T-helper 2 cell treated with Interferon-gamma antibody and Interleukin-4, amounts not matched to agents 5 μg/mL and 100 μg/mL, for 36 hours (primary cell): ENCODE measurements around the gene KYAT1.
"Not testable (repeated sequence)": the region's sequence is repeated elsewhere in the genome, so short reads cannot be mapped to it uniquely, and the experiment has no call there.

Source experiments
- DNase-seq: peaks from one replicate; pipeline ENCODE4 v3.0.0; 2021; ENCODE audit warnings: low spot score
- H3K27ac Mint-ChIP-seq: one replicate; pipeline ENCODE4 v1.8.0; 2021; ENCODE audit warnings: mild to moderate bottlenecking, mixed read lengths
- H3K27me3 Mint-ChIP-seq: one replicate; pipeline ENCODE4 v1.8.0; 2021; ENCODE audit warnings: low read depth, mixed read lengths
- H3K36me3 Mint-ChIP-seq: one replicate; pipeline ENCODE4 v1.8.0; 2021; ENCODE audit warnings: low read depth, mixed read lengths
- H3K4me1 Mint-ChIP-seq: one replicate; pipeline ENCODE4 v1.8.0; 2021; ENCODE audit warnings: low read depth, mixed read lengths
- H3K4me3 Mint-ChIP-seq: one replicate; pipeline ENCODE4 v1.8.0; 2022; ENCODE audit warnings: mild to moderate bottlenecking, moderate library complexity, mixed read lengths
- H3K9me3 Mint-ChIP-seq: one replicate; pipeline ENCODE4 v1.8.0; 2021; ENCODE audit warnings: mixed read lengths

KYAT1 gene

DNA sequence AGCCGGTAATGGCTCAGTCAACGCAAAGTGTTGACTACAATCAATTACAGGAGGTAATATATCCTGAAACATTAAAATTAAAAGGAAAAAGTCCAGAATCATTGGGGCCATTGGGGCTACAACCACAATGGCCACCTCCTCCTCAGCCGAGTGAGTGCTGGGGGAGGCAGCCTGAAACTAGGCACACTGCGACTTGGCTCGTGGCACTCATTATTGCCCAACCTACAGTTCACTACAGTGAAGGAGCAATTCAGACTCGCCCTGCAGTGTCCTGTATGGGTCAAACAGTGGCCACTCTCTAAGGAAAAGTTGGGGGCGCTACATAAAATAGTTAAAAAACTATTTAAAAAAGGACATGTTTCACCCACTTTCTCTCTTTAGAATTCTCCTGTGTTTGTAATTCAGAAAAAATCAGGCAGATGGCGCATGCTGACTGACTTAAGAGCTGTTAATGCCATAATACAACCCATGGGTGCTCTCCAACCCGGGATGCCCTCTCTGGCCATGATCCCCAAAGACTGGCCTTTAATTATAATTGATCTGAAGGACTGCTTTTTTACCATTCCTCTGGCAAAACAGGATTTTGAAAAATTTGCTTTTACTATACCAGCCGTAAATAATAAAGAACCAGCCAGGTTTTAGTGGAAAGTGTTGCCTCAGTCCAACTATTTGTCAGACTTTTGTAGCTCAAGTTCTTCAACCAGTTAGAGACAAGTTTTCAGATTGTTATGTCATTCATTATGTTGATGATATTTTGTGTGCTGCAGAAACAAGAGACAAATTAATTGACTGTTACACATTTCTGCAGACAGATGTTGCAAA is 29.8 kb downstream of the KYAT1 start:
- H3K4me3 Mint-ChIP-seq, H3K4me1 Mint-ChIP-seq, H3K27ac Mint-ChIP-seq, H3K27me3 Mint-ChIP-seq, DNase-seq: not testable (repeated sequence)
- peaks cover 26% of the 10 kb centered on the region for H3K9me3 Mint-ChIP-seq
- peaks cover 23% of the 10 kb centered on the region for H3K36me3 Mint-ChIP-seq

- not testable (repeated sequence) for H3K4me1 Mint-ChIP-seq, DNase-seq, H3K27me3 Mint-ChIP-seq, H3K27ac Mint-ChIP-seq, H3K4me3 Mint-ChIP-seq
- H3K9me3 Mint-ChIP-seq = peaks cover 26% of the 10 kb centered on the region
- H3K36me3 Mint-ChIP-seq = peaks cover 23% of the 10 kb centered on the region
These were observed 30.7 kb downstream of the KYAT1 start for GRCh38 chr9:128851024-128851423.

- Mint-ChIP-seq H3K27me3 (no peaks in the 10 kb centered on the region), H3K27ac (no peak overlapping the region), H3K4me1 (no peaks in the 10 kb centered on the region), H3K4me3 (no peak overlapping the region), H3K36me3 (peaks cover 24% of the 10 kb centered on the region), H3K9me3 (peaks cover 26% of the 10 kb centered on the region)
- DNase-seq = no peak
These were observed 33.9 kb downstream of the KYAT1 start for GRCh38 chr9:128847803-128848202.

DNA sequence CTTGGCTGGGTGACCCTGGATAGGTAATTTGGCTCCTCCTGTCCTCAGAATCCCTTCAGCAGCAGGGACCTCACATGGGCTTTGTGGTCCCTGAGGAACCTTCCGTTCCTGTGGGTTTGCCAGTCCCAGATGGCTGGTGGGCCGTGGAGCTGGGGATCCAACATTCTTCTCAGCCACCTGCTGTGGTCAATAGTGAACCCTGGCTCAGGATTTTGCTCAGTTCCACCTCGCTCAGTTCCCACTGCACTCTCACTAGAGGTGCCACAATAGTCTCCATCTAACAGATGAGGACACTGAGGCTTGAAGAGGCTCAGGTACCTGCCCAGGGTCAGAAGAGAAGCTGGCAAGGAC is 35.1 kb downstream of the KYAT1 start:
- Mint-ChIP-seq H3K27ac (no peak overlapping the region), H3K9me3 (peaks cover 26% of the 10 kb centered on the region), H3K4me1 (no peaks in the 10 kb centered on the region), H3K27me3 (no peaks in the 10 kb centered on the region), H3K4me3 (no peak overlapping the region), H3K36me3 (peaks cover 26% of the 10 kb centered on the region)
- DNase-seq = no peak

DNA sequence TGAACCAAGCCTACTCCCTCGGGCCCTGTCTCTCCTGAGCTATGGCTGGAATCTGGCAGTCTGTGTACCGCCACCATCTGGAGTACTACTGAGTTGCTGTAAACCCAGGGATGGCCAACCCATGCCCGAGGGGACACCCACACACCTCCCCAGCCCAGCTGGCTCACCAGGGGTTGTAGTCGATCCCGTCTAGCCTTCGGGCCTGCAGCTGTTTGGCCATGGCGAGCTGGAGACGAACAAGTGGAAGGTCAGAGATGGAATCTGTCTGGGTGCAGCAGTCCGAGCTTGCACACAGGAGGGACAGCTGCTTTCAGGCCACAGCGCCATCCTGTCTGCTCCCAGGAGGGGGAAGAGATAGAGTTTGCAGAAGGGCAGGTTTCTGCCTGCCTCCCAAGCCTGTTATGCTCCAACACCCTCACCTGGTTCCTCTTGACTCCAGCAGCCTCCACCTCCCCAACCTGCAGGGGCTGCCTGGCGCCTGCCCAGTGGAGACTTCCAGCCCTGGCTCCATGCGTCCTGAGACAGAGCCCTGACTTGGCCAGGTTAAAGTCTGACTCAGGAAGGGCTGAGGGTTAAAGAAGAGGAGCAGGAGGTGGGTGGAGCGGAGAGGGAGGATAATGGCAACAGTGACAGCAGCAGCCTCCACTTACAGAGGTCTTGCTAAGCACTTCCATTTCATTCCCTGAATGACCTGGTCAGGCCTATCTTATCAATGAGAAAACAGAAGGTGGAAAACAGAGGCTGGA is 36.4 kb downstream of the KYAT1 start:
- H3K27ac Mint-ChIP-seq = no peak overlapping the region
- no peak overlapping the region for H3K4me3 Mint-ChIP-seq
- H3K9me3 Mint-ChIP-seq = peaks cover 13% of the 10 kb centered on the region
- no peak for DNase-seq
- no peaks in the 10 kb centered on the region for H3K27me3 Mint-ChIP-seq
- peaks cover 15% of the 10 kb centered on the region for H3K36me3 Mint-ChIP-seq
- H3K4me1 Mint-ChIP-seq = no peaks in the 10 kb centered on the region

DNA sequence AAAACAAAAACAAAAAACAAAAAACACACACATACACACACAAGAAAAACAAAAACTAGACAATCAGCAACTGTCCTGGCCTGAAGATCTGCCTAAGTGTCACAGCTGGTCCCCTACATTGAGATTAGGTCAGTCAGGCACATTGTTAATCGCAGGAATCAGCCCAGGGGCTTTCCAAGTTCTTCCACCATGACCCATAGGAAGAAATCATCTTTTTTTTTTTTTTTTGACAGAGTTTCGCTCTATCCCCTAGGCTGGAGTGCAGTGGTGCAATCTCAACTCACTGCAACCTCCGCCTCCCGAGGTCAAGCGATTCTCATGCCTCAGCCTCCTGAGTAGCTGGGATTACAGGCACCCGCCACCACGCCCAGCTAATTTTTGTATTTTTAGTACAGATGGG is 38.6 kb downstream of the KYAT1 start:
- not testable (repeated sequence) for H3K27ac Mint-ChIP-seq

GRCh38 chr9:128841694-128842492 is 39.9 kb downstream of the KYAT1 start:
- no peaks in the 10 kb centered on the region for H3K9me3 Mint-ChIP-seq
- no peak for DNase-seq
- H3K27ac Mint-ChIP-seq = no peak overlapping the region
- H3K4me3 Mint-ChIP-seq = no peak overlapping the region
- no peaks in the 10 kb centered on the region for H3K27me3 Mint-ChIP-seq
- peaks cover 8% of the 10 kb centered on the region for H3K36me3 Mint-ChIP-seq
- no peaks in the 10 kb centered on the region for H3K4me1 Mint-ChIP-seq

More for the DNA sequence above, 38.6 kb downstream of the KYAT1 start:
- H3K4me1 Mint-ChIP-seq, DNase-seq, H3K27me3 Mint-ChIP-seq, H3K9me3 Mint-ChIP-seq, H3K4me3 Mint-ChIP-seq: not testable (repeated sequence)
- peaks cover 13% of the 10 kb centered on the region for H3K36me3 Mint-ChIP-seq

GRCh38 chr9:128840524-128840923 is 41.2 kb downstream of the KYAT1 start:
- Mint-ChIP-seq H3K36me3 (peaks cover 8% of the 10 kb centered on the region), H3K9me3 (no peaks in the 10 kb centered on the region)

GRCh38 chr9:128838338-128838737 is 43.4 kb downstream of the KYAT1 start:
- H3K4me3 Mint-ChIP-seq = no peak overlapping the region
- no peaks in the 10 kb centered on the region for H3K9me3 Mint-ChIP-seq
- H3K27ac Mint-ChIP-seq = no peak overlapping the region
- H3K36me3 Mint-ChIP-seq = peaks cover 8% of the 10 kb centered on the region
- no peak for DNase-seq
- no peaks in the 10 kb centered on the region for H3K27me3 Mint-ChIP-seq
- no peaks in the 10 kb centered on the region for H3K4me1 Mint-ChIP-seq

More at GRCh38 chr9:128840524-128840923, 41.2 kb downstream of the KYAT1 start:
- Mint-ChIP-seq H3K27ac (no peak overlapping the region), H3K4me3 (no peak overlapping the region), H3K27me3 (no peaks in the 10 kb centered on the region), H3K4me1 (no peaks in the 10 kb centered on the region)
- DNase-seq = no peak

DNA sequence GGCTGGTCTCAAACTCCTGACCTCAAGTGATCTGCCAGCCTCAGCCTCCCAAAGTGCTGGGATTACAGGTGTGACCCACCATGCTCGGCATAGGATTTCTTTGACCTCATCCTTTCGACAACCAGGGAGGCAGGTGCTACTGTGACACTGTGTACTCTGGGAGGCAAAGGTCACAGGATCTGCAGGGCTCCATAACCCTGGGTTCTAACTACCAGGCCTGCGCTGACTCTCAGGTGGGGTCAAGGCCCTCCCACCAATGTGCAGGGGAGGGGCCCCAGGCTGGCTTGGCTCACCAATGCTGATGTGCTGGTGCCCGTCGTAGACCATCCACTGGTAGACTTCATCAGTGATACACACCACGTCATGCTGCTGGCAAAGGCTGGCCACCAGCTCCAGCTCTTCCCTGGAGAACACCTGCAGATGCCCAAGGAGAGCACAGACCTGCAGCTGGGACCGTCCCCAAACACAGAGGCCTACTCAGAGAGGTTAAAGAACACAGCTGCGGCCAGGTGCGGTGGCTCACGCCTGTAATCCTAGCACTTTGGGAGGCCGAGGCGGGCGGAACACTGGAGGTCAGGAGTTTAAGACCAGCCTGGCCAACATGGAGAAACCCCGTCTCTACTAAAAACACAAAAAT is 45.1 kb downstream of the KYAT1 start:
- Mint-ChIP-seq H3K27ac (no peak overlapping the region), H3K9me3 (no peaks in the 10 kb centered on the region), H3K36me3 (peaks cover 9% of the 10 kb centered on the region), H3K27me3 (no peaks in the 10 kb centered on the region), H3K4me1 (no peaks in the 10 kb centered on the region), H3K4me3 (no peak overlapping the region)
- DNase-seq = no peak

- Mint-ChIP-seq H3K4me3 (no peak overlapping the region), H3K27ac (no peak overlapping the region), H3K4me1 (no peaks in the 10 kb centered on the region), H3K36me3 (peaks cover 9% of the 10 kb centered on the region), H3K9me3 (no peaks in the 10 kb centered on the region), H3K27me3 (no peaks in the 10 kb centered on the region)
- DNase-seq = no peak
These were observed 46.2 kb downstream of the KYAT1 start for GRCh38 chr9:128835246-128836210.

DNA sequence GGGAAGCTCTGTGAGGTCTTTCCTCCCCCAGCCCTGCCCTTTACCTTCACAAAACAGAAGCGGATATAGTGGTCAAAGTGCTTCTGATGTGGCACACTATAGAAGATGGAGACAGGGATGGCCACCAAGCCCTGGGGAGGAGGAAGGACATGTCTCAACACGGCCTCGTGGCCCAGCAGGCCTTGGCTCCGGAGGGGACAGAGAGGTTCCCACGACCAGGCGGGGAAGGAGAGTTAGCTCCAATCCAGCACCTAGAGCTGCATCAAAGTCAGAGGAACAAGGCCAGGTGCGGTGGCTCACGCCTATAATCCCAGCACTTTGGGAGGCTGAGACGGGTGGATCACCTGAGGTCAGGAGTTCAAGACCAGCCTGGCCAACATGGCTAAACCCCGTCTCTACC is 48.1 kb downstream of the KYAT1 start:
- no peak overlapping the region for H3K27ac Mint-ChIP-seq
- H3K36me3 Mint-ChIP-seq = peaks cover 12% of the 10 kb centered on the region

More for the DNA sequence above, 48.1 kb downstream of the KYAT1 start:
- DNase-seq = no peak
- Mint-ChIP-seq H3K9me3 (no peaks in the 10 kb centered on the region), H3K4me1 (peaks cover 11% of the 10 kb centered on the region), H3K4me3 (no peak overlapping the region), H3K27me3 (no peaks in the 10 kb centered on the region)
